ENCODE data around the gene ANKRD6. TPM values are rescaled to one million over a fixed set of nuclear protein-coding genes. Genes with fewer than 3 reads are reported as not detected.

ANKRD6 gene
- polyA plus RNA-seq, 3 donors = 0.93 to 3.0 (median 1.2) TPM

GRCh38 chr6:89619567-89619966 lies 186.6 kb downstream of the ANKRD6 start:
- intact Hi-C loops (cut with micrococcal nuclease) = no loop called here
- H3K79me2 ChIP-seq (ENCODE audit: insufficient read depth, low read length) = no peaks in the 10 kb centered on the region
- WGBS (ENCODE audit: insufficient coverage) = 83% methylated on average over 1 of the region's 6 CpGs
- H4K20me1 ChIP-seq (ENCODE audit: insufficient read depth, low read length) = no peaks in the 10 kb centered on the region
- H3K9ac ChIP-seq (ENCODE audit: insufficient read depth, low read length, poor library complexity, severe bottlenecking) = no peak overlapping the region
- H3K4me3 ChIP-seq (replicated peaks in 1 of 3; ENCODE audit: low read depth in 2 of 3, low read length in 3 of 3) = no peak overlapping the region
- no peaks in the 10 kb centered on the region for H3K4me1 Mint-ChIP-seq
- no peaks in the 10 kb centered on the region for H3K36me3 Mint-ChIP-seq
- H3K27me3 Mint-ChIP-seq (ENCODE audit: low read depth in 3 of 3) = peaks cover 0 to 5% (median 0%) of the 10 kb centered on the region in 3 donors
- H3K9me3 Mint-ChIP-seq = peaks cover 0 to 2% (median 0%) of the 10 kb centered on the region in 7 donors
- H2AFZ ChIP-seq (ENCODE audit: insufficient read depth, low read depth, low read length, poor library complexity, severe bottlenecking) = no peak overlapping the region
- H3K27ac Mint-ChIP-seq = no peak overlapping the region
- TF ChIP-seq CTCF (IDR thresholded peaks at IDR 0.05) = no peak
- H3K27me3 ChIP-seq (ENCODE audit: control insufficient read depth in 2 of 2, insufficient read depth in 2 of 2, low read length in 2 of 2) = no peaks in the 10 kb centered on the region
- H3K36me3 ChIP-seq (replicated peaks in 1 of 2; ENCODE audit: control insufficient read depth in 1 of 2, insufficient read depth in 2 of 2, low read length in 2 of 2) = no peaks in the 10 kb centered on the region
- H3K4me3 Mint-ChIP-seq = no peak overlapping the region
- H3K9me3 ChIP-seq (replicated peaks in 1 of 2; ENCODE audit: control insufficient read depth in 1 of 2, insufficient read depth in 1 of 2, low read length in 2 of 2) = no peaks in the 10 kb centered on the region
- H3K4me2 ChIP-seq (replicated peaks; ENCODE audit: extremely low read depth, low read length, poor library complexity, severe bottlenecking) = no peak overlapping the region
- no peaks in the 10 kb centered on the region for H3K4me1 ChIP-seq (ENCODE audit: control insufficient read depth in 1 of 2, insufficient read depth in 2 of 2, low read length in 2 of 2)
- H3K27ac ChIP-seq (ENCODE audit: low read depth in 1 of 2, low read length in 2 of 2) = no peak overlapping the region
- no peak for DNase-seq

GRCh38 chr6:89623749-89624148 lies 190.8 kb downstream of the ANKRD6 start:
- peaks cover 0 to 2% (median 0%) of the 10 kb centered on the region in 7 donors for H3K9me3 Mint-ChIP-seq
- H3K27ac Mint-ChIP-seq = no peak overlapping the region
- Histone ChIP-seq H3K9ac (ENCODE audit: insufficient read depth, low read length, poor library complexity, severe bottlenecking) (no peak overlapping the region), H3K27me3 (ENCODE audit: control insufficient read depth in 2 of 2, insufficient read depth in 2 of 2, low read length in 2 of 2) (no peaks in the 10 kb centered on the region), H3K9me3 (replicated peaks in 1 of 2; ENCODE audit: control insufficient read depth in 1 of 2, insufficient read depth in 1 of 2, low read length in 2 of 2) (no peaks in the 10 kb centered on the region), H4K20me1 (ENCODE audit: insufficient read depth, low read length) (no peaks in the 10 kb centered on the region), H3K4me3 (replicated peaks in 1 of 3; ENCODE audit: low read depth in 2 of 3, low read length in 3 of 3) (no peak overlapping the region), H3K4me2 (replicated peaks; ENCODE audit: extremely low read depth, low read length, poor library complexity, severe bottlenecking) (no peak overlapping the region), H3K4me1 (ENCODE audit: control insufficient read depth in 1 of 2, insufficient read depth in 2 of 2, low read length in 2 of 2) (no peaks in the 10 kb centered on the region), H3K36me3 (replicated peaks in 1 of 2; ENCODE audit: control insufficient read depth in 1 of 2, insufficient read depth in 2 of 2, low read length in 2 of 2) (no peaks in the 10 kb centered on the region), H3K79me2 (ENCODE audit: insufficient read depth, low read length) (no peaks in the 10 kb centered on the region), H2AFZ (ENCODE audit: insufficient read depth, low read depth, low read length, poor library complexity, severe bottlenecking) (no peak overlapping the region), H3K27ac (ENCODE audit: low read depth in 1 of 2, low read length in 2 of 2) (no peak overlapping the region)
- H3K36me3 Mint-ChIP-seq = peaks cover 0 to 9% of the 10 kb centered on the region in 2 donors
- no peaks in the 10 kb centered on the region for H3K4me1 Mint-ChIP-seq
- H3K27me3 Mint-ChIP-seq (ENCODE audit: low read depth in 3 of 3) = no peaks in the 10 kb centered on the region
- TF ChIP-seq CTCF (IDR thresholded peaks at IDR 0.05) = no peak
- no peak for DNase-seq
- no peak overlapping the region for H3K4me3 Mint-ChIP-seq
- intact Hi-C loops (cut with micrococcal nuclease) = no loop called here
- 89% methylated on average over 5 of the region's 8 CpGs for WGBS (ENCODE audit: insufficient coverage)
